Measurements from ENCODE around the gene ACACA. TPM values are rescaled to one million over a fixed set of nuclear protein-coding genes. Genes with fewer than 3 reads are reported as not detected.

The ACACA gene
- total RNA-seq, 1 experiment from 2014 or later, result 33.0 TPM

GRCh38 chr17:37182786-37183465 lies 223.7 kb downstream of the ACACA start:
- Histone ChIP-seq H3K27ac (ENCODE audit: low read length) (no peak overlapping the region), H2AFZ (ENCODE audit: low read length) (no peak overlapping the region), H3K79me2 (ENCODE audit: low read length) (no peaks in the 10 kb centered on the region), H3K4me1 (ENCODE audit: insufficient read depth, low read length) (peaks cover 33% of the 10 kb centered on the region), H3K27me3 (ENCODE audit: low read length) (no peaks in the 10 kb centered on the region), H3K9ac (ENCODE audit: low read length) (no peak overlapping the region), H4K20me1 (ENCODE audit: low read length) (peaks cover 5% of the 10 kb centered on the region; the same call in 1 of the 2 replicates), H3K9me2 (replicated peaks; ENCODE audit: low read length) (no peaks in the 10 kb centered on the region), H3K9me3 (ENCODE audit: low read length) (no peaks in the 10 kb centered on the region), H3F3A (ENCODE audit: low read length, unreplicated experiment) (peaks cover 6% of the 10 kb centered on the region), H3K36me3 (ENCODE audit: low read depth, low read length) (peaks cover 24% of the 10 kb centered on the region), H3K4me2 (ENCODE audit: low read length) (no peak overlapping the region; the same call in 1 of the 2 replicates), H3K4me3 (ENCODE audit: low read length) (no peak overlapping the region)
- intact Hi-C loops (cut with micrococcal nuclease), result no loop called here
- DNase-seq (peak; percentile 41), ATAC-seq (peak; percentile 22)
- no peak for TF ChIP-seq EZH2 (IDR thresholded peaks at IDR 0.05; ENCODE audit: low read length, unreplicated experiment)
- CTCF ChIA-PET, result interaction anchor here (0.6 kb wide), 1 partner anchor 580 kb away, joined by 3 read pairs; no protein-coding TSS in a partner anchor
- no TSS peak for BruUV-seq (replicated peaks)
- POLR2A ChIA-PET (ENCODE audit: unreplicated experiment), result no interaction called here

- Histone ChIP-seq H3K9me3 (ENCODE audit: low read length) (no peaks in the 10 kb centered on the region), H3K27me3 (ENCODE audit: low read length) (no peaks in the 10 kb centered on the region), H3K36me3 (ENCODE audit: low read depth, low read length) (peaks cover 23% of the 10 kb centered on the region), H3K4me3 (ENCODE audit: low read length) (no peak overlapping the region), H3K4me2 (ENCODE audit: low read length) (peak overlapping the region; percentile 48), H3K9me2 (replicated peaks; ENCODE audit: low read length) (no peaks in the 10 kb centered on the region), H3F3A (ENCODE audit: low read length, unreplicated experiment) (peaks cover 6% of the 10 kb centered on the region), H4K20me1 (ENCODE audit: low read length) (peaks cover 5% of the 10 kb centered on the region; the same call in 1 of the 2 replicates), H3K27ac (ENCODE audit: low read length) (peak overlapping the region; percentile 51; the same call in 1 of the 2 replicates), H3K9ac (ENCODE audit: low read length) (no peak overlapping the region), H2AFZ (ENCODE audit: low read length) (no peak overlapping the region), H3K4me1 (ENCODE audit: insufficient read depth, low read length) (peaks cover 33% of the 10 kb centered on the region), H3K79me2 (ENCODE audit: low read length) (no peaks in the 10 kb centered on the region)
- TF ChIP-seq EZH2 (IDR thresholded peaks at IDR 0.05; ENCODE audit: low read length, unreplicated experiment), result no peak
- intact Hi-C loops (cut with micrococcal nuclease), result no loop called here
- ATAC-seq (no peak), DNase-seq (no peak)
- no TSS peak for BruUV-seq (replicated peaks)
- ChIA-PET CTCF (interaction anchor here (0.6 kb wide), 1 partner anchor 78 kb away, joined by 4 read pairs; no protein-coding TSS in a partner anchor), POLR2A (ENCODE audit: unreplicated experiment) (interaction anchor here (0.6 kb wide), 1 partner anchor 579 kb away, joined by 3 read pairs; no protein-coding TSS in a partner anchor)
Measured at GRCh38 chr17:37180376-37180775, 226.3 kb downstream of the ACACA start.

GRCh38 chr17:37179893-37180292 lies 226.7 kb downstream of the ACACA start:
- CTCF ChIA-PET, result interaction anchor here (0.6 kb wide), 1 partner anchor 77 kb away, joined by 4 read pairs; no protein-coding TSS in a partner anchor
- H3K9ac ChIP-seq (ENCODE audit: low read length), result no peak overlapping the region
- POLR2A ChIA-PET (ENCODE audit: unreplicated experiment), result interaction anchor here (0.7 kb wide), 1 partner anchor 11 kb away, joined by 5 read pairs; no protein-coding TSS in a partner anchor
- peaks cover 23% of the 10 kb centered on the region for H3K36me3 ChIP-seq (ENCODE audit: low read depth, low read length)
- TF ChIP-seq CTCF (conservative IDR thresholded peaks at IDR 0.05; ENCODE audit: low read depth, low read length) (no peak), EZH2 (IDR thresholded peaks at IDR 0.05; ENCODE audit: low read length, unreplicated experiment) (no peak), EZH2phosphoT487 (IDR thresholded peaks at IDR 0.05; ENCODE audit: borderline replicate concordance, low read length) (no peak)
- peaks cover 6% of the 10 kb centered on the region for H3F3A ChIP-seq (ENCODE audit: low read length, unreplicated experiment)
- H3K4me1 ChIP-seq (ENCODE audit: insufficient read depth, low read length), result peaks cover 33% of the 10 kb centered on the region
- ATAC-seq, result peak; percentile 88
- no TSS peak for BruUV-seq (replicated peaks)
- no peaks in the 10 kb centered on the region for H3K79me2 ChIP-seq (ENCODE audit: low read length)
- H3K27ac ChIP-seq (ENCODE audit: low read length), result peak overlapping the region; percentile 71
- H4K20me1 ChIP-seq (ENCODE audit: low read length), result peaks cover 5% of the 10 kb centered on the region; the same call in 1 of the 2 replicates
- peak; percentile 74 for DNase-seq
- H2AFZ ChIP-seq (ENCODE audit: low read length), result no peak overlapping the region
- no peaks in the 10 kb centered on the region for H3K27me3 ChIP-seq (ENCODE audit: low read length)
- H3K9me3 ChIP-seq (ENCODE audit: low read length), result no peaks in the 10 kb centered on the region
- no peaks in the 10 kb centered on the region for H3K9me2 ChIP-seq (replicated peaks; ENCODE audit: low read length)
- intact Hi-C loops (cut with micrococcal nuclease), result loop anchor here (5.0 to 10.0 kb wide), 2 partner anchors 45 to 73 kb away; no protein-coding TSS in a partner anchor
- peak overlapping the region; percentile 48 for H3K4me2 ChIP-seq (ENCODE audit: low read length)
- no peak overlapping the region for H3K4me3 ChIP-seq (ENCODE audit: low read length)
